Stimulated activated naive CD8-positive, alpha-beta T cell treated with anti-CD3 and anti-CD28 coated beads, Interleukin-15, Interleukin-2, amounts not matched to agents 100 U/mL and 50 U/mL, for 24 hours (primary cell): ENCODE data around the gene CD6.
A peak's percentile ranks its signal among the peaks of the same experiment; 100 is the strongest.

Experiments
- ATAC-seq: fragments of 150-1000 bp; cut with Tn5 transposase; one replicate; pipeline ENCODE4 v1.10.0; 2021
- DNase-seq: peaks from one replicate; pipeline ENCODE4 v3.0.0; 2021

CD6 gene

DNA sequence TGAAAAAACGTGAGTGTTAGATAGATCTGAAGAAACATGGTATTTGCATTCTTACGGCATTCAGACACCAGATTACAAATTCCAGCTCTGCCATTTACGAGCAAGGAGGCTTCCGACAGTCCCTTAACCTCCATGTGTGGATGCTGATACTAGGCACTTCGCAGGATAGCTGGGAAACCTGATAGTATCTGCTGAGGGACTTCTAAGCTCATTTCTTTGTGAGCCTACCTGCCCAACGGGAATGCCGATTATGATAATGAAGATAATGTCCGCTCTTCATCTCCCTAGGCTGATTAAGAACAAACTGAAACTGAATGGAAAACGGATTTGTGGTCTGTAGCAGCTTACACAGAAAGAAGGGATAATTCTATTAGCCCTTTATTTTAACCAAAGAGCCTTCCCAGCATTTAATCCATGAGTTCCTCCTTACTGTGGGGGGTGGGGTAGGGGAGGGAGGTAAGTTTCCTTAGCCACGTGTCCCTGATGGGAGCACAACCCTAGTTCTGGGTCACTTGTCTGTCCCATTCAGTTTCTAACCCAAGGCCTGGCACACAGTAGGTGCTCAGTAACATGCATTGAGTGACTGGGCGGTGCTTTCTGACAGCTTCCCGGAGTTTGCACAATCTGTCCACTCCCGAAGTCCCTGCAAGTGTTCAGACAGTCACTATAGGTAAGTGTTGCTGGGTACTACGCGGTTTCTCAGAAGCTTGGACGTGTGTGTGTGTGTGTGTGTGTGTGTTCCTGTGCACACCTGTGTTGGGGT is 39.2 kb downstream of the CD6 start:
- DNase-seq (no peak), ATAC-seq (no peak)

DNA sequence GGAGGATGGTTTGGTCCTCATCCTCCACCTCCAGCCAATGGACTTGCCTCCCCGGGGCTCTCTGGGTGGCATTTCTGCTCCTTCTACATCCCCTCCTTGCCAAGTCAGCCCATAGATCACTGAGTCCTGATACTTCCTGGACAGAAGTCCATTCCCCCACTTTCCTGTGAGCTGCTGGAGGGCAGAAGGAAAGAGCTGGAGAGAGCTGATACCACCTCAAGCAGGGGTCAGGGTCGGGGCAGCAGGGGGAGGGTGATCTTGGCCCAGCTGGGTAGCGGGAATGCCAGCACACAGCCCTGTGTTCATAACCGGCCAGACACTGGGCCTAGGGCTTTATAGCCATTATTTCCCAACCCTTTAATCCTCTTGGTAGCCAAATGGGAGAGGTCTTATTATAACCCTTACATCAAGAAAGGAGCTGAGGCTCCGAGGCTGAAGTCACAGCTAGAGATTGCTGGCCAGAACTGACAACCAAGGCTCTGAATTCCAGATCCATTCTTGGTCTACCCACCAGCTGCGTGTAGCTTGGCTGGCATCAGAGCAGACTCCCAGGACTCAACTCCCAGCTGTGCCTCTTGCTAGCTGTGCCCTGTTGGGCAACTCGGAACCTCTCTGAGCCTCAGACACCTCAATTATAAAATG is 39.9 kb downstream of the CD6 start:
- ATAC-seq, result no peak
- no peak for DNase-seq

DNA sequence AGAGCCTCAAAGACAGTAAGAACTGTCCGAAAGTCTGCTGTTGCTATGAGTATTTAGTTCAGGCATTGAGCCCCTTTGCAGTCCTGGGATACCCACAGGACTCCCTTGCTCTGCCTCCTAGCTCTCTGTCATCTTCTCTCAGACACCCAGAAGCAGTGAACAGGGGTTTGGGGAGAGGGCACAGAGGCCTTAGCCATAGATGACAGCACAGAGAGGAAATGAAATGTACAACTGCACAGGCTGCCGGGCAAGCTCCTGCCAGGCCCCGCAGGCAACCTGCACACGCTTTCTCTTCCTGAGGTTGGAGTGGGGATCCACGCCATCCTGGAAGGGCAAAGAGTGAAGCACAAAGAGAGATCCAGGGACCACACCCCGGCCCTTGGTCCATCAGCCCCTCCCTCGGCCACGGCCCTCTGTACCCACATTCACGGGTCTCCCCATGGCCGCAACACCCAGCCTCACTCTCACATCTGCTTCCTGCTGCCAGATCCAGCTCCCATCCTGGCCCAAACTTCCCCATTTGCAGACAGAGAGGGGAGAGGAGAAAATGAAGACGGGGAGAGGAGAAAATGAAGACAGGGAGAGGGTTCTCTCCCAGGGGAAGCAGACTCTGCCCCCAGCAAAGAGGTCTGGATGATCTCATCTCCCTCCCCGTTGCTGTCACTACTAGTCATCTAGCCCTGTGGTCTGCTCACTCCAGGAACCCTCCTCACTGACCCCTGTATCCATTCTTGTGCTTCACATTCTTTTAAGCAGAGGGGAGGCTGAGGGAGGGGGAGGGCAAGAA is 40.7 kb downstream of the CD6 start:
- ATAC-seq, result no peak
- DNase-seq, result no peak

DNA sequence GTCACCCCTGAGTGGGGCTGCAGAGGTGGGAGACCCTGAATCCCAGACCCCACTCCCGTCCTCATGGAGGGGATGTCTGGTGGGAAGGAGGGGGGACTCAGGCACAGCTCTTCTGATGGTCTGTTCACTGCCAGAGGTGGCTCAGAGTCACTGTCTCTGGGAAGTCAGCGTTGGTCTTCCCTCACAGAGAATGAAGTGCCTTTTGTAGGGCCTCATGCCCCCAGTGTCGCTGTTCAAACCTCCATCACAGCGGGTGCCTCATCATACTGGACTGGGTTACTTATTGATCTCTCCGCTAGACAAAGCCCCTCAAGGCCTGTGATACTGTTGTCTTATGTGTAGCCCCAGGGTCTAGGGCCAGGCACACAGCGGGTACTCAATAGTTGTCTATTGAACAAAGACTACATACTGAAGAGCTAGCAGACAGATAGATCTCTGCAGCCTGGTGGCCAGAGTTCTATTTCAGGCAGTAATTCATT is 41.3 kb downstream of the CD6 start:
- ATAC-seq (no peak), DNase-seq (no peak)

DNA sequence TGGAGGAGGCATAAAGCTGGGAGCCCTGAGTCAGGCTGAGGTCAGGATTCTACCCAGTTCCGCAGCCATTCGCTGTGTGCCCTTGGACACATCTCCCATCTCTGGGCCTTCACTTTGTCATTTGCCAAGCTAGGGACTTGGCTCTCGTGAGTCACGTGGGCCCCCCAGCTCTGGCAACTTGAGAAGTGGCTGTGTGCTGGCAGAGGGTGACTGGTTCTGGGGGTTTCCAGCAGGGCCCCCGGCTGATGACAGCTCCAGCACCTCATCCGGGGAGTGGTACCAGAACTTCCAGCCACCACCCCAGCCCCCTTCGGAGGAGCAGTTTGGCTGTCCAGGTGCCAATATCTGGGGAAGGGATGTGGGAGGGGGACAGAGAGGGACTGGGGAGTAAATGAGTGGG is 46.6 kb downstream of the CD6 start:
- no peak for ATAC-seq
- no peak for DNase-seq

DNA sequence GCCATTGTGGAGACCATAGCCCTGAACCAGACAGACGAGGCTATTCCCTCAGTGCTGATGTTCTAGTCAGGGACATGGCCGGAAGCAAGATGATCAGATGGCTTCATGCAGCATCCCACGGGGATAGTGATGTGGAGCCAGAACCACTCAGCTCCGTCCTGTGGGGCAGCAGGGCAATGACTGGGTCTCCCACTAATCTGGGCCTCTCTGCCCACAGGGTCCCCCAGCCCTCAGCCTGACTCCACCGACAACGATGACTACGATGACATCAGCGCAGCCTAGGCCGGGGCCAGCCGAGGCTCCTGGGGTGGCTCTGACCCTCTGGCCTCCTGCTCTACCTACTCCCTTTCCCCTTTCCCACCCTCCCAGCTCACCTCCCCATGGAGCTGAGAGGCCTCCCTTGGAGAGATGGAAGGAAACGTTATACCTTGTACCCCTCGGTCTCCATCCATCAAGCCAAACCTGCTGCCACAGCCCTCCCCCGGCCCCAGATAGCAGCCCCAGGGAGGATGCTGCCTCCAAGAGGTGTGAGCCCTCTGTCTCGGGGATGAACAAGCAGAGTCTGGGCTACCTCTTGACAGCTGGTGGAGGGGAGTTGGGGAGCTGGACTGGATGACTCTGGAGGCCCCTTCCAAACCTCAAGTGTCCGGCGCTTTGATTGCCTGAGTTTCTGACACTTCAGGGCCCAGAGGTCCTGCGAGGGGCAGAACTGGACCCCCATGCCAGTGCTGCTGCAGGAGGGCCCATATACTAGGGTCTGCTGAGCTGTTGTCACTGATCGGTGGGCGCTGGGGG is 47.8 kb downstream of the CD6 start:
- DNase-seq (no peak), ATAC-seq (no peak)

DNA sequence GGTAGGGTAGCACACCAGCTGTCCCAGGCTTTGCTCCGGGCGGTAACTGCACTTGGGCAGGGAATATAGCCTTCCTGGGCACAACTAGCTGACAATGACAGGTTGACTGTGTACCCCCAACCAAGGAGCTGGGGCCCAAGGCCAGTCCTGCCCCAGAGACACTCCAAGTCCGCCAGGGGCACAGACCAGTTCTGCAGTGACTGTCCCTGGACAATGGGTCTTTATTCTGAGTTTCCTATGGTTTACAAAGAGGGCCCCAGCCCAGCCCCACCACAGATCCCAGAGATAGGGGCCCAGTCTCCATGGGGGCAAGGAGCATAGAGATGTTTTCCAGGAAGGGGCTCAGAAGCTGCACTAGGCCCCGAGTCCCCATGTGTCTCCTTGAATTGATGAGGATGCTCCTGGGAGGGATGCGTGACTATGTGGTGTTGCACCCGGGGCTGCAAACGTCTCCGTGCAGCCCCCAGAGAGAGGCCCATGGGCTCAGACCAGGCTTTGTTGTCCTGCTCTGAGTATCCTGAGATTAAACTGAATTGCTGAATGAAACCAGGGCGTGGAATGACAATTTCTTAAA is 48.4 kb downstream of the CD6 start:
- DNase-seq (no peak), ATAC-seq (no peak)

DNA sequence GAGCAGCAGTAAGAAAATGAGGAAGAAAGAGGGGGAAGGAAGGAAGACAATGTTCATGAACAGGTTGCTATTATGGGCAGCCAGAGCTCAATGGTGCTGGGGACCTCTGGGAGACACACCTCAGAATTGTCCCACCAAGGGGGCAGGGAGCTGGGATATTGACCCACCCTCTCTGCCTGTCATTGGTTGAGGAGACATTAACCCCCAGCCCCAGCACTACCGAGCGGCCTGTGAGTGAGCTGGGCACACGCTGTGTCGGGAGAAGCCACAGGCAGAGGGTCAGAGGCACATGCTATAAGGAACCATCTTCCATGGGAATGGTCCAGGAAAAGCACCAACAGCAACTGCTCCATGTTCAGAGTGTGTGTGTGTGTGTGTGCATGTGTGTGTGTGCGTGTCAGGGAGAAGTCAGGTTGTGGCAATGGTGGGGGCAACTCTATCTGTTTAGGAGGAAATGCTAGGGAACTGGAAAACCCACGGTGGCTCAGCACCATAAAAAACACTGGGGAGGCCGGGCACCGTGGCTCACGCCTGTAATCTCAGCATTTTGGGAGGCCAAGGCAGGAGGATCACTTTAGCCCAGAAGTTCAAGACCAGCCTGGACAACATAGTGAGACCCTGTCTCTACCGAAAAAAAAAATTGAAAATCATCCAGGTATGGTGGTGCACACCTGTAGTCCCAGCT is 49.2 kb downstream of the CD6 start:
- DNase-seq, result no peak
- ATAC-seq, result no peak

DNA sequence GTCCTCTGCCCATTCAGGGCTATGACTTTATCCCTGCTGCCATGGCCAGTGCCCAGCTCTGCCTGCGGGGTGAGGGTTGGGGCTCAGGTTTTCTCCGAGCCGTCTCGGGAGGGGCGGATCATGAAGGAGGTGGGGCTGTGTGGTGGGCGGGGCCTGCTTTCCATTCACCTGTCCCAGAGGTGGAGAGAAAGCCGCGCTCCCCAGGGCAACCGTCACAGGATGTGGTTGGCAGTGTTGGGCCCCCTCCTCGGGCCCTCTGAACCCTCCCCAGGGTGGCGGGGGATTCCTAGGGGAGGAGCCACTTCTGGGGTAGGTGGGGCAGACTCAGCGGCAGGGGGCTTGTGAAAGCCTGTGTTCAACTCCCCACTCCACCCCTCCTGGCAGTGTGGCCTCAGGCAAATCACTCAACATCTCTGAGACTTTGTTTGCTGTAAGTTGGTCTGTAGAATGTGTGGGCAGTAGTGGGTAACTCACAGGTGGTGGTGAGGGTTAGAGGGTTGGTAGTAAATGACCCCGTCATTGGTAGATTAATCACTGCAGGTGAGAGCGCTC is 50.3 kb downstream of the CD6 start:
- DNase-seq (peak; percentile 82), ATAC-seq (peak; percentile 42)

DNA sequence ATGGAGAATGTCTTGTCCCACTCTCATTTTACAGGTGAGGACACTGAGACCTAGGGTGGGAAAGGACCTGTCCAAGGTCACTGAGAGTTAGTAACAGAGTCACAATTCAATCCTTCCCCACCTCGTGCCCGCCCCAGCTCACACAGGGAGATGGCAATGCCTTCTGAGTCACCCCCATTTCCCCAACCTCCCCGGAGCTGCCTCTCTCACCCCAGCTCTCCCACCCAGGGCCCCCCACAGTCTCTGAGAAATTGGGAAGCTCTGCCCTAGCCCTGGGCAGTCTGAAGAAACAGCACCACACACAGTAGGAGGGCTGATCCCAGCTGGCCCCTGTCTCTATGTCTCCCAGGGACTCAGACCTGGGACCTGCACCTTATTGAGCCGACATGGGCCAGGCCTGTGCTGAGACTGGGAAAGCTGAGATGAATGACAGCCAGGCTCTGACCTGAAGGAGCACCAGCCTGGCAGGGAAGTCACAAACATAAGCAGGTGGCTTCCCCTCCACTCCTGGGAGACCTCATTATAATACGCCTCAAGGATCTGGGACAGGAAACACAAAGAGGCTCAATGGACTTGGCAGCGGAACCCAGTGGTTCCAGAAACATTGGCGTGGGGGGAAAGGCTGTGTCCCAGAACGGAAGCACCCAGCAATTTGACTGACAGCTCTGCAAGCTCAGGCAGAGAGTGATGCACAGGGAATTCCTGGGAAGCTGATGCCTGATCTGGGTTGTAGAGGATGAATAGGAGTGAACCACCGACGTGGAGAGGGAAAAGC is 51.0 kb downstream of the CD6 start:
- DNase-seq (peak; percentile 56), ATAC-seq (peak; percentile 8)

DNA sequence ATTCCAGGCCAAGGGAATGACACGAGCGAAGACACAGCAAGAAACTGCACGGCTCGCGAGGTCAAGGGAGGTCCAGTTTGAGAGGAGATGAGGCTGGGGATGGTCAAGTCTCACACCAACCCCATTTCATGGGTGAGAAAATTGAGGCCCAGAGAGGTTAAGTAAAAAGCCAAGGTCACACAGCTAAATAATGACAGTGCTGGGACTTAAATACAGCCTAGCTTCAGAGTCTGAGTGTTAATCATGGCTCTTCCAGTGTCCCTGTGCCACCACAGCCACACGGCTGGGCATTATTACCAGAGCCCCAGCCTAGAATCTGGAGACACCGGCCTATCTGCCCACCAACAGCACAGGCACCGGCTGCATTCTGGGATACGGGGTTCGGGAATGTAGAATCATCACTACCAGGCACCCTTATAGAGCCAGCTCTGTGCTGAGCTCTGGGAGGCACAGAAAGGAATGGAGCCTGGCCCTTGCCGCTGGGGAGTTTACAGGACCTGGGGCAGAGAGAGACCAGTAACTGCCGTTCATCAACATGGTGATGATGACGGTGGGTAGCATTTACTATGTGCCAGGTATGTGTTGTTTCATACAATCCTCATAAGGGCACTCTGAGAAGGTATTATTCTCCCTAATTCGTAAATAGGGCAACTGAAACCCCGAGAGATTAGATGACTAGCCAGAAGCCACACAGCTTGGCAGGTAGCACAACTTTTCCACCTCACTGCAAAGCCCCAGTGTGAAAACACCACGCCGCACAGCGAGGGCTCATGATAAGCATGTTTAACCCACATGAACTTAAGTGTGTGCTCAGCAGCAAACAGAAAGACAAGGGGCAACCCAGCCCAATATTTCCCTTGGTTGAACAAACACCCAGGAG is 51.8 kb downstream of the CD6 start:
- DNase-seq (peak; percentile 75), ATAC-seq (peak; percentile 45)

DNA sequence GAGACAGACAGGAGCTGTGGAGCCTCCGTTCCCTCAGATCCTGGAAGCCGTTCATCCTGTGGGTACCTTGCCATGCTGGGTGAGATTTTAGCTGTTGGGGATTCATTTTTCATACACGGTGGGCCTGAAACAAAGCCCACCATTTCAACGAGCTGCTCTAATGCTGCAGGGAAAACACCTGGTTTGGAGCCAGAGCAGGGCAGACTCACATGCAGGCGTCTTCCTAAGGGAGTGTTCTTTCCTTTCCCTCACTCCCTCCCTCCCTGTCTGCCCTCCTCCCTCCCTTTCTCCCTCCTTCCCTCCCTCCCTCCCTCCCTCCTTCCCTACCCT is 52.5 kb downstream of the CD6 start:
- no peak for ATAC-seq

DNA sequence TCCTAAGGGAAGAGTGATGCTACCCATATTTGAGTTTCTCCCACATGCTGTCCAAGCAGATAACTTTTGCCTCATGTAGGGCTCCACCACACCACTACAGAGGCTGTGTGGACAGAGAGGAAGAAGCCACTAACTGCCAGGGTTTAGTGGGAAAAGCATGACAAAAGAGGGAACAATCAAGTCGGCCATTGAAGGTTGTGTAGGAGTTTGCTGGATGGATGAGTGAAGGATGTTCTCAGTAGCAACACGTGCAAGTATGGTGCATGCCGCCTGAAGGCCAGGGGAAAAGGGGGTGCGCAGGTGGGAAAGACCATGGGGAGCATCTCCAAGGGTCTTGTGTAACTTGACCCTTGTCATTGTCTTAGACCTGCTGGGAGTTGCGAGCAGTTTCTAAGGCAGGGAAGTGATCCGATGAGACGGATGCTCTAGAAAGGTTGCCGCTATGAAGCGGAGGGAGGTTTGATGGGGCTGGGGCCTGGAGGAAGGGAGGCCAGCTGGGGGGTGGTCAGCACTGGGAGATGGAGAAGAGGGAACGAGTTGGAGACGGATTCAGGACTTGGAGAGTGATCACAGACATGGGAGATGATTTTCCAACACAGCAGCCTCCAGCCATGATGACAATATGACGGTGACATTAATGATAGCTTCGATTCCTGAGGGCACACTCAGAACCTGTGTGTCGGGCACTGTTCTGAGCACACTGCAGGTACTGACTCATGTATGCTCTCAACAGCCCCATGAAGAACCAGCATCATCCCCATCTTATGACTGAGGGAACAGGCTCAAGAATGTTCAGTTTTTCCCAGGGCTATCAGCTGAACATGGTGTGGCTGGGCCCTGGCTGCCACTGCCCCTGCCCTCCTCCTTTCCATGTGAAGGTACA is 53.7 kb downstream of the CD6 start:
- ATAC-seq (peak; percentile 4), DNase-seq (no peak)

More for the DNA sequence above, 52.5 kb downstream of the CD6 start:
- no peak for DNase-seq

DNA sequence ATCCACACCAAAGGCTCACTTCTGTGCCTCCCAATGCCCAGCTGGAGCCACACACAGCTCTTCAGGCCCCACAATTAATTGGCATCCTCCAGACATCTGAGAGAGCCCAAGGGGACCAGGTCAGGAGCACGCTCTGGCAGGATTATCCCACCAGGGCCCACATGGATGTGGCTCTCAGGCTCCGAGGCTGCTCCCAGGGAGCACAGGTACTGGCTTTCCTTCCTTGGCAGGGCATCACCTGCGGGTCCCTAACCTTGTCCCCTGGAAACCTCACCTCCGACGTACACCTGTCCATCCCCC is 54.3 kb downstream of the CD6 start:
- DNase-seq (no peak), ATAC-seq (no peak)

DNA sequence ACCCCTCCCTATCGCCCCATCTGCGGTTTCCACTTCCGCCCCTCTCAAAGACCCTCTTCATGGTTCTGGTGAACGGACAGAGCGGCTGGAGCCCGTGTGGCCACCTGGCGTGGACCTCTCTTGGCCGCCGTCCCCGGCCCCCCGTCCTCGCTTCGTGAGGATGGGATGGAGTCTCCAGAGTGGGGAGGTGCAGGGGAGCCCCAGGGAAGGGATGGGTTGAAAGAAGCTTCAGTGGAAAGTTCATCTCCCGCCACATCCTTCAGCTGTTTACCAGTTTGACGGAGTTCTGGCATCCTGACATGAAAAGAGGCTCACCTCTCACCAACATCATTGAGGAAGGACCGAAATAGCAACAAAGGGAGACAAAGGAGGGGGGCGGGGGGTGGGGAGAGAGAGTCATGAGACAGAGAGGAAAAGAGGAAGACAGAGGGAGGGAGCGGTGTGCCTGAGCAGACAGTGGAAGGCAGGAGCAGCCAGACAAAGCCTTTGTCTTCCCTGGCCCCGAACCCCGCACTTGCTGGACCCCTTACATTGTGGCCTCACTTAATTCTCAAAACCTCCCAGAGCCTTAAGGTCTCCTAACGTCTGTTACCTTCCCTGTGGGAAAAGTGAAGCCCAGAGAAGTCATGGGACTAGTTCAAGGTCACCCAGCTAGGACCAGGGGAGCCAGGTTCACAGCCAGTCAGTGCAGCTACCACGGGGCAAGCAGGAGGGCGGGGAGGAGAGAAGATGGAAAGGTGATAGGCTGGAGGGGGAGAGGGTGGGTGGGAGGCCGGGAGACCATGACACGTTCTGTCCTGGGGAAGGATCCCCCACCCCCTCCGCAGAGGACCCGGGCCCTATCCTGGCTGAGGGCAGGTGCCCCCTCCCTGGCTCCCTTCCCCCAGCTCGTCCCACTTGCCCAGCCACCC is 54.9 kb downstream of the CD6 start:
- DNase-seq, result peak; percentile 53

DNA sequence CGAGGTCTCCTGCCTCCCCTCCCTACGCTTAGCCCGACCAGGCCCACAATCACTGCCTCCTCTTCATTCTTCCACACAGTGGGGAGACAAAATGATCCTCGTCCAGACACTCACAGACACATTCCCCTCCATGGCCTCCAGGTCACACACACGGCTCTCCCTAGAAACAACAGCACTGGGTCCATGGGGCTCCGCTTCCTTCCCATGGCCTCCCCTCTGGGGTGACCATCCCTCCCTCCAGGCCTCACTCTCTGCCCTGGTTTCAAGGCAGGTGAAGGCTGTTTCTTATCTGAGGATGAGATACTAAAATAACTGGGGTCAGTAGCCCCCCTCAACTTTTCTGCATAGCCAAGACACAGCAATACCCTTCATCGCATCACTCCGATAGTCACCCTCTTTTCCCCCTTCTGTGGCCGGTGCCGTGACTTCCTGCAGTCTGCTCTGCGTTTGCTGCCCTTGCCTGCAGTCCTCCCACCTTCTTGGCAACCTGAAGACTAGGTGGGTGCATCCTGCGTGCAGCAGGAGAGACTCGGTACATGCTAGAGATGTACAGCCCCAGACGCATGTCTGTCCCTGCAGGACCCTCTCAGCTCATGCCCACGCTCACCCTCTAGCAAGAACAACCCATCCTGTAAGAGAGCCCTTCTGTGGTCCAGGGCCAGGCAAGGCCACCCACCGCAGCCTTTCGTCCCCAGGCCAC is 55.8 kb downstream of the CD6 start:
- peak; percentile 6 for ATAC-seq
- DNase-seq, result peak; percentile 51

More for the DNA sequence above, 54.9 kb downstream of the CD6 start:
- peak; percentile 5 for ATAC-seq
